Activated CD8-positive, alpha-beta T cell treated with anti-CD3 and anti-CD28 coated beads for 36 hours (primary cell): ENCODE results near the gene APOL2. TPM values are rescaled to one million over a fixed set of nuclear protein-coding genes. Genes with fewer than 3 reads are reported as not detected.

Source experiments
- ATAC-seq: fragments of 200-7000 bp; cut with Tn5 transposase; one replicate; pipeline ENCODE4 v1.10.0; 2021; ENCODE audit warnings: mild to moderate bottlenecking, moderate library complexity
- CTCF ChIA-PET: fragments of 350-600 bp; sonication (Branson Sonifier 250); formaldehyde crosslinking; loops from one replicate; lab custom pipeline; 2021; ENCODE audit warnings: antibody characterized with exemption; lab: Charles Lee
- POLR2A ChIA-PET: fragments of 350-600 bp; sonication (Branson Sonifier 250); formaldehyde crosslinking; loops from one replicate; lab custom pipeline; 2021; ENCODE audit warnings: antibody characterized with exemption; lab: Charles Lee
- DNase-seq: peaks from one replicate; pipeline ENCODE4 v3.0.0-alpha.2; 2020
- H3K27ac Mint-ChIP-seq: one replicate; pipeline ENCODE4 v1.8.0; 2021; ENCODE audit warnings: mild to moderate bottlenecking, mixed read lengths
- H3K27me3 Mint-ChIP-seq: one replicate; pipeline ENCODE4 v1.8.0; 2021; ENCODE audit warnings: mixed read lengths
- H3K36me3 Mint-ChIP-seq: one replicate; pipeline ENCODE4 v1.8.0; 2021; ENCODE audit warnings: low read depth, mixed read lengths
- H3K4me1 Mint-ChIP-seq: one replicate; pipeline ENCODE4 v1.8.0; 2021; ENCODE audit warnings: low read depth, mixed read lengths
- H3K4me3 Mint-ChIP-seq: one replicate; pipeline ENCODE4 v1.8.0; 2021; ENCODE audit warnings: mild to moderate bottlenecking, moderate library complexity, mixed read lengths
- H3K9me3 Mint-ChIP-seq: one replicate; pipeline ENCODE4 v1.8.0; 2021; ENCODE audit warnings: mixed read lengths
- CTCF ChIP-seq: fragments of 200-600 bp; IDR thresholded peaks from one replicate; pipeline ENCODE4 v1.8.0; 2022; ENCODE audit warnings: antibody characterized with exemption, mild to moderate bottlenecking
- intact Hi-C: fragments of 100-400 bp; cut with micrococcal nuclease; formaldehyde crosslinking; loops from one replicate; pipeline ENCODE4 v1.10.0; 2022
- total RNA-seq, 2 experiments: library from RNA; stranded (reverse); gene quantifications; one replicate each; pipeline ENCODE4 v1.2.3, GENCODE V29; 2021

APOL2 gene
- 10 to 100 TPM; 45.4 to 49.7 TPM for total RNA-seq

GRCh38 chr22:36239401-36240171 is at the start of gene APOL2:
APOL2 (minus strand) TSS chr22:36239527; CDS start chr22:36233162, 6,365 bp downstream.
- no peaks in the 10 kb centered on the region for H3K27me3 Mint-ChIP-seq
- ATAC-seq (peak; percentile 95), DNase-seq (peak; percentile 93)
- peaks cover 48% of the 10 kb centered on the region for H3K36me3 Mint-ChIP-seq
- POLR2A ChIA-PET: interaction anchor here (0.6 to 4.1 kb wide), 11 partner anchors 11 to 138 kb away, joined by 3 to 24 read pairs (median 4); partner anchors contain the start of gene APOL1
- intact Hi-C loops: no loop called here
- peaks cover 6% of the 10 kb centered on the region for H3K9me3 Mint-ChIP-seq
- CTCF ChIA-PET: interaction anchor here (0.9 to 5.0 kb wide), 27 partner anchors 8 to 290 kb away, joined by 3 to 35 read pairs (median 5); partner anchors contain the start of genes APOL1 and EIF3D
- TF ChIP-seq CTCF: peak; percentile 39
- peak within 1 kb of the TSS; percentile 97 for H3K27ac Mint-ChIP-seq
- peak within 1 kb of the TSS; percentile 98 for H3K4me3 Mint-ChIP-seq
- H3K4me1 Mint-ChIP-seq: peaks cover 49% of the 10 kb centered on the region

- DNase-seq (no peak), ATAC-seq (no peak)
- Mint-ChIP-seq H3K4me1 (peaks cover 29% of the 10 kb centered on the region), H3K27ac (peak overlapping the region; percentile 20), H3K27me3 (no peaks in the 10 kb centered on the region), H3K36me3 (peaks cover 76% of the 10 kb centered on the region), H3K4me3 (no peak overlapping the region), H3K9me3 (no peaks in the 10 kb centered on the region)
- ChIA-PET CTCF (interaction anchor here (1.1 to 2.5 kb wide), 7 partner anchors 11 to 198 kb away, joined by 3 to 15 read pairs (median 6); no protein-coding TSS in a partner anchor), POLR2A (interaction anchor here (0.9 to 1.8 kb wide), 4 partner anchors 8 to 220 kb away, joined by 3 to 4 read pairs (median 3); no protein-coding TSS in a partner anchor)
- intact Hi-C loops: no loop called here
- no peak for TF ChIP-seq CTCF
Measured at GRCh38 chr22:36288571-36289405, 49.5 kb upstream of the APOL2 start.

GRCh38 chr22:36287881-36288515 is 48.7 kb upstream of the APOL2 start:
- Mint-ChIP-seq H3K27ac (no peak overlapping the region), H3K27me3 (no peaks in the 10 kb centered on the region), H3K36me3 (peaks cover 73% of the 10 kb centered on the region), H3K4me3 (no peak overlapping the region), H3K4me1 (peaks cover 29% of the 10 kb centered on the region), H3K9me3 (no peaks in the 10 kb centered on the region)
- TF ChIP-seq CTCF: no peak
- ChIA-PET POLR2A (interaction anchor here (1.3 kb wide), 1 partner anchor 221 kb away, joined by 3 read pairs; no protein-coding TSS in a partner anchor), CTCF (interaction anchor here (1.1 to 3.7 kb wide), 7 partner anchors 10 to 183 kb away, joined by 3 to 44 read pairs (median 11); partner anchors contain the start of gene APOL2)
- DNase-seq (no peak), ATAC-seq (no peak)
- intact Hi-C loops: no loop called here

- intact Hi-C loops: no loop called here
- H3K9me3 Mint-ChIP-seq: no peaks in the 10 kb centered on the region
- DNase-seq (peak; percentile 75), ATAC-seq (peak; percentile 91)
- H3K4me3 Mint-ChIP-seq: no peak overlapping the region
- peaks cover 16% of the 10 kb centered on the region for H3K4me1 Mint-ChIP-seq
- peaks cover 69% of the 10 kb centered on the region for H3K36me3 Mint-ChIP-seq
- ChIA-PET CTCF (interaction anchor here (0.7 to 3.7 kb wide), 33 partner anchors 9 to 239 kb away, joined by 3 to 44 read pairs (median 4); partner anchors contain the start of genes APOL1, APOL2, APOL3 and FOXRED2), POLR2A (interaction anchor here (0.8 to 2.2 kb wide), 12 partner anchors 9 to 203 kb away, joined by 3 to 15 read pairs (median 4); partner anchors contain the start of gene APOL2)
- peak overlapping the region; percentile 44 for H3K27ac Mint-ChIP-seq
- peak; percentile 72 for TF ChIP-seq CTCF
- H3K27me3 Mint-ChIP-seq: no peaks in the 10 kb centered on the region
Measured at GRCh38 chr22:36286096-36286957, 47.0 kb upstream of the APOL2 start.
